Uterus (tissue), 2 donors: ENCODE data around the gene NCAPG2.

Source experiments
- CTCF ChIP-seq, 4 experiments: fragments of 200-600 bp in 2 of 4; fragments of 450-650 bp in 2 of 4; sonication (generic) in 2 of 4; IDR thresholded peaks; one replicate each; pipeline ENCODE4 v1.5.1; 2016 to 2019; ENCODE audit warnings: antibody characterized with exemption in 4 of 4, mild to moderate bottlenecking in 2 of 4, moderate library complexity in 1 of 4
- POLR2A ChIP-seq, 2 donors: fragments of 450-650 bp; IDR thresholded peaks; one replicate each; pipeline ENCODE4 v1.6.1; 2016; ENCODE audit warnings: antibody characterized with exemption in 2 of 2, mild to moderate bottlenecking in 1 of 2, moderate library complexity in 1 of 2

- TF ChIP-seq POLR2A (IDR thresholded peaks at IDR 0.05) (no peak), CTCF (IDR thresholded peaks at IDR 0.05) (no peak)
Observed at GRCh38 chr7:158638001-158638400, 66.6 kb downstream of the NCAPG2 start.
